ENCODE data around the gene RAB7A.

DNA sequence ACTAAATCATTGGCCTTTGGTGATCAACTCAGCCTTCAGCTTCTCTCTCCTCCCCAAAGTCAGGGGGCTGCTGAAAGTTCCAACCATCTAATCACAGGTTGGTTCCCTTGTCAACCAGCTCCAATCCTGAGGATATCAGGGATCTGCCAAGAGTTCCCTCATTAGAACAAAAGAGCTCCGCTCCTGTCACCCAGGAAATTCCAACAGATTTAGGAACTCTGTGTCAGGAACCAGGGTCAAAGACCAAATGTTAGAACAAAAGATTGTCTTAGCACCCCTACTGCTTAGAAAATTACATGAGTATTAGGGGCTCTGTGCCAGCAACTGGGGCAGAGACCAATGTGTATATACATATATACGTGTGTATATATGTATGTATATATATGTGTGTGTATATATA is 32.3 kb upstream of the RAB7A start:
- TF ChIP-seq CTCF (IDR thresholded peaks at IDR 0.05) (no peak), POLR2A (IDR thresholded peaks at IDR 0.05) (no peak)
